Measurements from ENCODE around the gene DUSP15. TPM values are rescaled to one million over a fixed set of nuclear protein-coding genes. Genes with fewer than 3 reads are reported as not detected.

DUSP15 gene
- total RNA-seq, 1 donor from 2014 or later = 13.0 TPM

DNA sequence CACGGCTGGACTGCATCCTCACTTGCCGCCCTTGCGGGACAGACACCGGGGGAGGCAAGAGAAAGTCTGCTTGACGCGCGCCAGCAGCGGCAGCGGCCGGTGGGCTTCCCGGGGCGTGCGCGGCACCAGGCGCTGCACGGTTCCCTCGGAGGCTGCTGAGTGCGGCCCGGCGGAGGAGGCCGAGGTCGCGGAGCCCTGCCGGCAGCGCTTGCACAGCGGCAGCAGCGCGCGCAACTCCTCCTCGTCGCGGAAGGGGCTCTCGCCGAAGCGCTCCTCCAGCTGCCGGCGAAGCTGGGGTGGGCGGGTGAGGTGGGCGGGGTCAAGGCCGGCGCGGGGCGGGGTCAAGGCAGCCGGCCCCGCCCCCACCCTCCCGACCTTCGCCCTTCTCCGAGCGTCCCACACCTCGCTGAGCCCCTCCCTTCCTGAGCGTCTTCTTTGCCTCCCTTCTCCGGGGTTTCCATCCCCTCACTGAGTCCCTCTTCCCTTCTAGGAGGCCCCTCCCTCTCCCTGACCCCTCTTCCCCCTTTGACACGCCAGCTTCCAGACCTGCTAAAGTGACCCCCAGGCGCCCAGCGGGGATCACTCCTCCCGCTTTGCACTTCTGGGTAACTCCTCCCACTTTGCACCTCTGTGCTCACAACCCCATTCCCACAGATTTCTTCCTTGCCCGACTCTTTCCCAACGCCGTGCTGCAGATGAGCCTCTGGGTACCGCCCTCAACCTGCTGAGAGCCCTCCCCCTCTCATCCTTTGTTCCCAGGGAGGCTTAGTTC is 8.8 kb downstream of the DUSP15 start:
- peak in 1 of 2 donors; percentile 63 for DNase-seq (ENCODE audit: low spot score in 2 of 2)
- H3K9me3 ChIP-seq = no peaks in the 10 kb centered on the region
- H3K4me1 ChIP-seq = peaks cover 9 to 10% of the 10 kb centered on the region in 2 donors
- H3K27ac ChIP-seq = no peak overlapping the region
- TF ChIP-seq, protein P1, sequence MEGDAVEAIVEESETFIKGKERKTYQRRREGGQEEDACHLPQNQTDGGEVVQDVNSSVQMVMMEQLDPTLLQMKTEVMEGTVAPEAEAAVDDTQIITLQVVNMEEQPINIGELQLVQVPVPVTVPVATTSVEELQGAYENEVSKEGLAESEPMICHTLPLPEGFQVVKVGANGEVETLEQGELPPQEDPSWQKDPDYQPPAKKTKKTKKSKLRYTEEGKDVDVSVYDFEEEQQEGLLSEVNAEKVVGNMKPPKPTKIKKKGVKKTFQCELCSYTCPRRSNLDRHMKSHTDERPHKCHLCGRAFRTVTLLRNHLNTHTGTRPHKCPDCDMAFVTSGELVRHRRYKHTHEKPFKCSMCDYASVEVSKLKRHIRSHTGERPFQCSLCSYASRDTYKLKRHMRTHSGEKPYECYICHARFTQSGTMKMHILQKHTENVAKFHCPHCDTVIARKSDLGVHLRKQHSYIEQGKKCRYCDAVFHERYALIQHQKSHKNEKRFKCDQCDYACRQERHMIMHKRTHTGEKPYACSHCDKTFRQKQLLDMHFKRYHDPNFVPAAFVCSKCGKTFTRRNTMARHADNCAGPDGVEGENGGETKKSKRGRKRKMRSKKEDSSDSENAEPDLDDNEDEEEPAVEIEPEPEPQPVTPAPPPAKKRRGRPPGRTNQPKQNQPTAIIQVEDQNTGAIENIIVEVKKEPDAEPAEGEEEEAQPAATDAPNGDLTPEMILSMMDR (IDR thresholded peaks at IDR 0.05) = no peak
- H3K36me3 ChIP-seq = no peaks in the 10 kb centered on the region
- no peaks in the 10 kb centered on the region for H3K27me3 ChIP-seq
- H3K4me3 ChIP-seq = peak overlapping the region; percentile 58 to 69
- intact Hi-C loops (cut with DNase I) = loop anchor here (5.0 kb wide), 1 partner anchor 56 kb away; no protein-coding TSS in a partner anchor

DNA sequence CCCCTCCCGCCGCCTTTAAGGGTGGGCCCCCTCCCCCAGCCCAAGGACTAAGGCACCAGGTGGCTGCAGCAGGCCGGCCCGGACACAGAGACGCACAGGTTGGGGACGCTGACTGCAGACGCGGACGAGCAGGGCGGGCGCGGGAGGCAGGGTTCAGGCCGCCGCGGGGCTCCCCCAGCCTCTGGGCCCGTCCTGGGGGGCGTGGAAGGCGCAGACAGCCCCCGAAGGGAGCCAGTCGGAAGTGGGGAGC is 9.3 kb downstream of the DUSP15 start:
- Histone ChIP-seq H3K27ac (no peak overlapping the region), H3K4me1 (peaks cover 9 to 10% of the 10 kb centered on the region in 2 donors), H3K36me3 (no peaks in the 10 kb centered on the region), H3K9me3 (no peaks in the 10 kb centered on the region), H3K4me3 (peak overlapping the region; percentile 58 to 69), H3K27me3 (no peaks in the 10 kb centered on the region)
- peak in 1 of 2 donors; percentile 60 for DNase-seq (ENCODE audit: low spot score in 2 of 2)
- TF ChIP-seq, protein P1 (IDR thresholded peaks at IDR 0.05) = no peak
- intact Hi-C loops (cut with DNase I) = loop anchor here (5.0 kb wide), 1 partner anchor 56 kb away; no protein-coding TSS in a partner anchor

DNA sequence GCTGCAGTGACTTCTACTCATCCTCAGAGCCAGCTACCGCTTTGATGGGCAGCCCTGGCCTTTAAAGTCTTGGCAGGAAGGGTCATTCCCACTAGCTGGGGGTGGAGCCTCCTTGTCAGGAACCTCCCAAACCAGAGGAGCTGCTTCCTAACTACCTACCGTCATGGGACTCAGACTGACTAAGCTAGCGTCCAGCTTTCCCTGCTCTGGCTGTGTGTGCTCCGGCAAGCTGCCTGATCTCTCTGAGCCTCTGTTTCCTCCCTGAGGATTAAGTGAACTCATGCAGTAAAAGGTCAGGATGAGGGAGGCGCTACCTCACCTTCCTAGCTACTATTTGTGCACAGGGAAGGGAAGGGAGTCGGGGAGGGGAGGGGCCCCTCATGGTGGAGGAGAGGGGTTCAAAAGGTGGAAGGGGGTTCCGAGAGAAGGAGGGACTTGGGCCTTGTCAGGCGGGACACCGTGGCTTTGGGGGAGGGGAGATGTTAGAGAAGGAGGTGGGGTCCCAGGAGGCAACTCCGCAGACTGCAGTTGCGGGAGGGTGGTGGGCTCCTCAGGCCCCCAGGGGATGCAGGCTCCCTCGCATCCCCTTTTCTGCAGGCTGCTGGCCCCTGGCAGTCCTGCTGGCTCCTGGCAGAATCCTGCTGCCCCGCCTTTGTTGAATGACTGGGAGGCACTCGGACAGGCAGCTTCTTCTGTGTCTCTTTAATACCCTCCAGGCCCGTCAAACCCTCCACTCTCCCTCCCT is 9.8 kb downstream of the DUSP15 start:
- Histone ChIP-seq H3K36me3 (no peaks in the 10 kb centered on the region), H3K4me3 (peak overlapping the region; percentile 58 to 69), H3K27me3 (no peaks in the 10 kb centered on the region), H3K27ac (no peak overlapping the region), H3K9me3 (no peaks in the 10 kb centered on the region), H3K4me1 (peaks cover 9 to 10% of the 10 kb centered on the region in 2 donors)
- TF ChIP-seq, protein P1 (IDR thresholded peaks at IDR 0.05) = no peak
- intact Hi-C loops (cut with DNase I) = loop anchor here (5.0 kb wide), 1 partner anchor 57 kb away; no protein-coding TSS in a partner anchor
- DNase-seq (ENCODE audit: low spot score in 2 of 2) = peak in 1 of 2 donors; percentile 63

DNA sequence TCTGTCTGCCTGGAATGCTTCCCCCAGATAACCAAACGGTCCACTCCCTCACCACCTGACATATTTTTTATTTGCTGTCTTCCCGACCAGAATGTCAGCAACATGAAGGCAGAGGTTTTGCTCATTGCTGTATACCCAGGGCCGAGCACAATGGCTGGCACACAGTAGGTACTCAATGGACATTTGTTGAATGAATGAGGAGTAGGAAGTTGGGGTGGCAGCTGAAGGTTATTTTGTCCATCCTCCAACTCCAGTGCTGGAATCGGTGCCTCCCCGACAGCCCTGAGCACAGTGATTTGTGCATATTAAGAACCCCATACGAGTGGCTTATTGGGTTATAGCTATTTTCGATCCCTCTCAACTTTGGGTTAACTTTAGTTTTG is 10.3 kb downstream of the DUSP15 start:
- intact Hi-C loops (cut with DNase I) = loop anchor here (5.0 to 10.0 kb wide), 2 partner anchors 57 to 175 kb away; no protein-coding TSS in a partner anchor
- H3K27me3 ChIP-seq = no peaks in the 10 kb centered on the region

DNA sequence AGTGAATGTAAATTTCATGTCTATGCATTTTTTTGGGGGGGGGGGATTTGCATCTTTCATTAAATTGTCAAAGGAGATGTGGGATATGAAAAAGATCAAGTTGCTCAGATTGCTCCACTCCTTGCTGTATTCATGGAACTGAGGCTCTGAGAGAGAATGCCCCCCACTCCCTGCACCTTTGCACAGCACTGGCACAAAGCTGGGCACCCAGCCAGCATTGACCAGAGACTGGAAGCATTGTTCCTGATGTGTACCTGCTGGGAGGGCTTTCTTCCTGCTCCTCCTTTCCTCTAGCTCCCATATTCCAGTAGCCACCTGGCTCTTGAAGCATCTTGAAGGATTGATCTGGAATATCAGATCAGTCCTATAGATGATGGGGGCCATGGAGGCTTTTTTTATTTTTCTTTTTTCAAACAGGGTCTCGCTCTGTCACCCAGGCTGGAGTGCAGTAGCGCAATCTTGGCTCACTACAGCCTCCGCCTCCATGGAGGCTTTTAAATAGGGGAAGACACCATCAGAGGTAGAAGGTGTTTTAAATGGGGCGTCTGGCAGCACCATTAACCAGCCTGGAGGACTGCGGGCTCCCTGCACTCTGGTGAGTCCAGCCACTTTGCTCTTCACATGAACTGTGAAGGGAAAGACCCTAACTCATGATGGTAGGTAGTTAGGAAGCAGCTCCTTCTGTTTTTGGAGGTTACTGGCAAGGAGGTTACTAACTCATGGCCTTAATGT is 10.9 kb downstream of the DUSP15 start:
- no peaks in the 10 kb centered on the region for H3K36me3 ChIP-seq
- TF ChIP-seq, protein P1 (IDR thresholded peaks at IDR 0.05) = no peak
- no peaks in the 10 kb centered on the region for H3K9me3 ChIP-seq
- H3K27ac ChIP-seq = no peak overlapping the region
- intact Hi-C loops (cut with DNase I) = loop anchor here (10.0 kb wide), 1 partner anchor 175 kb away; no protein-coding TSS in a partner anchor
- no peak overlapping the region for H3K4me3 ChIP-seq
- peak in 1 of 2 donors; percentile 46 for DNase-seq (ENCODE audit: low spot score in 2 of 2)
- peaks cover 9 to 10% of the 10 kb centered on the region in 2 donors for H3K4me1 ChIP-seq
- no peaks in the 10 kb centered on the region for H3K27me3 ChIP-seq

More for the DNA sequence above, 10.3 kb downstream of the DUSP15 start:
- H3K27ac ChIP-seq = no peak overlapping the region
- H3K4me1 ChIP-seq = peaks cover 9 to 10% of the 10 kb centered on the region in 2 donors
- DNase-seq (ENCODE audit: low spot score in 2 of 2) = no peak
- H3K4me3 ChIP-seq = no peak overlapping the region
- TF ChIP-seq, protein P1 (IDR thresholded peaks at IDR 0.05) = no peak
- no peaks in the 10 kb centered on the region for H3K9me3 ChIP-seq
- no peaks in the 10 kb centered on the region for H3K36me3 ChIP-seq

All from ascending aorta (tissue), 2 donors.